K562 (cell line): ENCODE results near the gene C16orf86. TPM values are rescaled to one million over a fixed set of nuclear protein-coding genes. Genes with fewer than 3 reads are reported as not detected.

Experiments used
- ATAC-seq: fragments of 200-7000 bp; cut with Tn5 transposase; 3 replicates; pipeline ENCODE4 v1.9.1; 2020; ENCODE audit warnings: moderate library complexity
- BruUV-seq: library from RNA; stranded (reverse); fragments of 400-500 nt; replicated peaks from 2 replicates; lab custom pipeline; 2021; lab: Mats Ljungman, UMichigan
- CTCF ChIA-PET: fragments of 300-600 bp; formaldehyde crosslinking; extraction: SDS; loops from one replicate; lab custom pipeline; 2021; ENCODE audit warnings: low intra/inter-chr PET ratio; lab: Yijun Ruan, JAX
- POLR2A ChIA-PET: fragments of 300-600, 350-650 bp; sonication (Branson Sonifier 250); formaldehyde crosslinking; extraction: SDS; loops from one replicate; lab custom pipeline; 2021; ENCODE audit warnings: antibody characterized with exemption, inconsistent platforms; lab: Yijun Ruan, JAX
- DNase-seq, 4 experiments: peaks; one replicate each; pipeline versions ENCODE4 v3.0.0 to v3.0.0-alpha.2; 2011 to 2018; ENCODE audit warnings: low spot score in 3 of 4, mixed read lengths in 3 of 4; ENCODE audit errors: extremely low read depth in 1 of 4
- FAIRE-seq: peaks from 2 replicates; lab custom pipeline; 2011; peaks lifted over from hg19 to GRCh38; lab: Jason Lieb, UNC
- H2AFZ ChIP-seq: 2 replicates; pipeline ENCODE4 v1.6.0; 2011; ENCODE audit warnings: low read depth, low read length, control low read depth, inconsistent platforms
- H3K27ac ChIP-seq: fragments of 200-600 bp; 3 replicates; pipeline ENCODE4 v1.8.0; 2011; ENCODE audit warnings: low read depth, mild to moderate bottlenecking, control low read depth, inconsistent platforms, low read length, moderate library complexity, mixed read lengths; ENCODE audit errors: extremely low read depth
- H3K27me3 ChIP-seq, 2 experiments: fragments of 300-600 bp in 1 of 2; 2 replicates in 1 of 2; 3 replicates in 1 of 2; pipeline versions ENCODE4 v1.6.0 to v1.8.0; 2011; ENCODE audit warnings: inconsistent platforms in 2 of 2, low read length in 2 of 2, mild to moderate bottlenecking in 1 of 2, mixed read lengths in 1 of 2, moderate library complexity in 1 of 2; ENCODE audit not compliant: control insufficient read depth in 2 of 2, insufficient read depth in 2 of 2
- H3K36me3 ChIP-seq: fragments of 300-600 bp; 3 replicates; pipeline ENCODE4 v1.8.0; 2011; ENCODE audit warnings: mild to moderate bottlenecking, low read length, inconsistent platforms; ENCODE audit not compliant: control insufficient read depth, insufficient read depth
- H3K4me1 ChIP-seq, 2 experiments: fragments of 200-600 bp in 1 of 2; replicated peaks in 1 of 2; 2 replicates in 1 of 2; 3 replicates in 1 of 2; pipeline versions ENCODE4 v1.5.1 to v1.8.0; 2011; ENCODE audit warnings: inconsistent platforms in 2 of 2, low read length in 2 of 2, mild to moderate bottlenecking in 1 of 2, mixed read lengths in 1 of 2, moderate library complexity in 1 of 2; ENCODE audit not compliant: control insufficient read depth in 2 of 2, insufficient read depth in 2 of 2
- H3K4me2 ChIP-seq: 2 replicates; pipeline ENCODE4 v1.6.1; 2011; ENCODE audit warnings: low read length, control low read depth, inconsistent platforms, mixed read lengths; ENCODE audit not compliant: insufficient read depth
- H3K4me3 ChIP-seq: fragments of 200-600 bp; sonication (generic), shearing (Covaris generic); 2 replicates; pipeline ENCODE4 v1.5.1; 2016; ENCODE audit warnings: control low read depth, inconsistent platforms
- H3K79me2 ChIP-seq: fragments of 200-600 bp; 3 replicates; pipeline ENCODE4 v1.8.0; 2011; ENCODE audit warnings: low read length, inconsistent platforms; ENCODE audit not compliant: control insufficient read depth, insufficient read depth
- H3K9ac ChIP-seq, 2 experiments: 2 replicates each; pipeline versions ENCODE4 v1.6.0 to v1.6.1; 2011; ENCODE audit warnings: low read depth in 2 of 2, low read length in 2 of 2, control low read depth in 1 of 2, inconsistent platforms in 1 of 2, mild to moderate bottlenecking in 1 of 2, mixed read lengths in 1 of 2; ENCODE audit not compliant: insufficient read depth in 1 of 2
- H3K9me1 ChIP-seq: one replicate; pipeline ENCODE4 v1.6.0; 2011; ENCODE audit warnings: inconsistent platforms, mild to moderate bottlenecking, low read length, moderate library complexity; ENCODE audit not compliant: control insufficient read depth, insufficient read depth
- H3K9me3 ChIP-seq: replicated peaks from 2 replicates; pipeline ENCODE4 v1.5.1; 2011; ENCODE audit warnings: low read depth, low read length, inconsistent platforms; ENCODE audit not compliant: control insufficient read depth, insufficient read depth
- H4K20me1 ChIP-seq: replicated peaks from 2 replicates; pipeline ENCODE4 v1.6.1; 2011; ENCODE audit warnings: low read length, inconsistent platforms, mixed read lengths; ENCODE audit not compliant: control insufficient read depth, insufficient read depth
- AFF4 ChIP-seq: sonication (generic); formaldehyde crosslinking; IDR thresholded peaks from 2 replicates; pipeline ENCODE4 v1.8.0; 2023; ENCODE audit warnings: mild to moderate bottlenecking, missing genetic modification reagents
- ATF7 ChIP-seq: fragments of 450-650 bp; IDR thresholded peaks from 2 replicates; pipeline ENCODE4 v1.7.1; 2014; ENCODE audit warnings: mild to moderate bottlenecking, moderate library complexity
- CREB1 ChIP-seq, 2 experiments: sonication (generic) in 1 of 2; formaldehyde crosslinking in 1 of 2; IDR thresholded peaks; 2 replicates each; pipeline versions ENCODE4 v1.6.1 to v1.8.0; 2012 to 2022; ENCODE audit warnings: inconsistent platforms in 1 of 2, mild to moderate bottlenecking in 1 of 2, missing genetic modification reagents in 1 of 2, moderate library complexity in 1 of 2
- EP400 ChIP-seq: fragments of 450-650 bp; IDR thresholded peaks from 2 replicates; pipeline ENCODE4 v1.6.1; 2017; ENCODE audit warnings: antibody characterized with exemption, mild to moderate bottlenecking, moderate library complexity
- ETV5 ChIP-seq: sonication (generic); formaldehyde crosslinking; IDR thresholded peaks from 2 replicates; pipeline ENCODE4 v1.4.0; 2020; ENCODE audit warnings: low read depth, mild to moderate bottlenecking, missing genetic modification reagents
- IRF1 ChIP-seq: sonication (generic); formaldehyde crosslinking; IDR thresholded peaks from 2 replicates; pipeline ENCODE4 v1.8.0; 2022; ENCODE audit warnings: missing genetic modification reagents, mild to moderate bottlenecking, borderline replicate concordance
- IRF2 ChIP-seq: sonication (generic); formaldehyde crosslinking; IDR thresholded peaks from 2 replicates; pipeline ENCODE4 v1.8.1; 2022; ENCODE audit warnings: mild to moderate bottlenecking, missing genetic modification reagents
- JUN ChIP-seq, 2 experiments: sonication (generic) in 1 of 2; formaldehyde crosslinking in 1 of 2; IDR thresholded peaks; 2 replicates each; pipeline versions ENCODE4 v1.6.1 to v1.8.0; 2012 to 2022; ENCODE audit warnings: borderline replicate concordance in 2 of 2, mild to moderate bottlenecking in 2 of 2, improper control_type of control experiment in 1 of 2, low read depth in 1 of 2, low read length in 1 of 2, missing genetic modification reagents in 1 of 2
- MEF2D ChIP-seq: conservative IDR thresholded peaks from 2 replicates; pipeline ENCODE4 v1.6.1; 2016; ENCODE audit warnings: low read depth, missing genetic modification characterization, missing compliant biosample characterization
- MIER1 ChIP-seq: fragments of 450-650 bp; IDR thresholded peaks from 2 replicates; pipeline ENCODE4 v1.6.1; 2016; ENCODE audit warnings: antibody characterized with exemption, mild to moderate bottlenecking, low read depth
- NR2F6 ChIP-seq: fragments of 450-650 bp; formaldehyde crosslinking; IDR thresholded peaks from 2 replicates; pipeline ENCODE4 v1.4.0; 2020; ENCODE audit warnings: mild to moderate bottlenecking
- PURB ChIP-seq: sonication (generic); formaldehyde crosslinking; IDR thresholded peaks from 2 replicates; pipeline ENCODE4 v1.9.0; 2021; ENCODE audit warnings: low read depth, mild to moderate bottlenecking, missing genetic modification reagents
- RNF219 ChIP-seq: fragments of 250-450 bp; sonication (Bioruptor Pico); IDR thresholded peaks from 2 replicates; pipeline ENCODE4 v1.5.0; 2022; ENCODE audit warnings: mild to moderate bottlenecking
- TAL1 ChIP-seq: fragments of 450-650 bp; IDR thresholded peaks from 2 replicates; pipeline ENCODE4 v1.6.1; 2016; ENCODE audit warnings: mild to moderate bottlenecking
- ZNF174 ChIP-seq: fragments of 250-450 bp; sonication (Bioruptor Pico); IDR thresholded peaks from 2 replicates; pipeline ENCODE4 v1.4.0; 2020; ENCODE audit warnings: mild to moderate bottlenecking
- WGBS: fragments of 100-300 bp; shearing (Covaris generic); methylation state at CpG from one replicate; pipeline ENCODE4 v1.1.6; 2016; ENCODE audit warnings: low coverage, mixed read lengths; ENCODE audit not compliant: insufficient coverage; ENCODE audit errors: missing lambda C conversion rate; 5-methylcytosine and 5-hydroxymethylcytosine counted together
- in situ Hi-C: fragments of 300-500 bp; cut with MboI; formaldehyde crosslinking; loops from 4 replicates; pipeline ENCODE4 v1.15.0; 2018; ENCODE audit warnings: inconsistent platforms, mixed read lengths
- intact Hi-C: fragments of 100-400 bp; cut with micrococcal nuclease; formaldehyde crosslinking; loops from 2 replicates; pipeline ENCODE4 v1.14.2; 2022
- polyA plus RNA-seq, 8 experiments: library from polyadenylated mRNA; depleted of rRNA in 4 of 8; stranded (reverse) in 5 of 8; unstranded in 3 of 8; fragments of >200 nt; fragmentation: Nextera tagmentation in 2 of 8; fragmentation: Illumina TruSeq in 1 of 8; extraction: Ambion mirVana in 2 of 8; extraction: Trizol in 1 of 8; gene quantifications; 2 replicates each; pipeline versions ENCODE4 v1.2.1 to v1.2.3, GENCODE V29; 2011 to 2014; ENCODE audit warnings: inconsistent platforms in 1 of 8, missing spikeins in 1 of 8
- total RNA-seq, 7 experiments: library from RNA; depleted of rRNA in 6 of 7; stranded (reverse); fragments of >200 nt in 6 of 7; fragmentation: Illumina TruSeq in 2 of 7; extraction: Trizol in 2 of 7; gene quantifications; 2 replicates each; pipeline versions ENCODE4 v1.2.1 to v1.2.3, GENCODE V29; 2011 to 2021; ENCODE audit warnings: low replicate concordance in 1 of 7

C16orf86 gene
- total and polyA plus RNA-seq, 9 of the 15 experiments (the other 6 are each of a cell fraction or from before 2014, with no cell fraction given) = 0.13 to 1.2 (median 0.27) TPM; not detected in 3

- Histone ChIP-seq H3K9me3 (no peaks in the 10 kb centered on the region), H3K9ac (no peak overlapping the region), H3K27me3 (no peaks in the 10 kb centered on the region), H3K4me2 (no peak overlapping the region), H3K79me2 (peaks cover 33% of the 10 kb centered on the region), H3K27ac (no peak overlapping the region), H3K4me3 (no peak overlapping the region), H3K36me3 (peaks cover 8% of the 10 kb centered on the region; the same call in 1 of the 3 replicates), H3K4me1 (peaks cover 6 to 12% of the 10 kb centered on the region in 2 experiments), H2AFZ (no peak overlapping the region), H3K9me1 (no peaks in the 10 kb centered on the region), H4K20me1 (0 out of 2 replicates have a peak, but pooled peaks cover 4% of the 10 kb centered on the region)
- in situ Hi-C loops = no loop called here
- DNase-seq (no peak), ATAC-seq (no peak), FAIRE-seq (no peak)
- POLR2A ChIA-PET = no interaction called here
- intact Hi-C loops = no loop called here
- BruUV-seq = no TSS peak
- WGBS = 0% methylated on average over 1 of the region's 1 CpG
- CTCF ChIA-PET = no interaction called here
- no peak for TF ChIP-seq RNF219
- TF ChIP-seq EP400 = no peak
- no peak for TF ChIP-seq TAL1
- no peak for TF ChIP-seq ATF7
- no peak for TF ChIP-seq MEF2D (tag)
- no peak for TF ChIP-seq CREB1 (IDR thresholded peaks at IDR 0.05)
- TF ChIP-seq CREB1 (CRISPR knock-in tag; IDR thresholded peaks at IDR 0.05) = no peak
- no peak for TF ChIP-seq ZNF174 (CRISPR knock-in tag)
- TF ChIP-seq PURB (CRISPR knock-in tag) = no peak
- TF ChIP-seq NR2F6 (CRISPR knock-in tag) = no peak
- TF ChIP-seq AFF4 (CRISPR knock-in tag) = no peak
- TF ChIP-seq MIER1 = no peak
- no peak for TF ChIP-seq JUN (IDR thresholded peaks at IDR 0.05; ENCODE audit: borderline replicate concordance, low read depth, low read length)
- TF ChIP-seq JUN (CRISPR knock-in tag; IDR thresholded peaks at IDR 0.05; ENCODE audit: borderline replicate concordance) = no peak
- no peak for TF ChIP-seq IRF1
- TF ChIP-seq ETV5 (CRISPR knock-in tag) = no peak
- TF ChIP-seq IRF2 (CRISPR knock-in tag) = no peak
Observed at GRCh38 chr16:67714522-67714921, 47.9 kb downstream of the C16orf86 start.
